Colonic mucosa (tissue), 4 donors: Measurements from ENCODE around the gene LIME1. TPM values are rescaled to one million over a fixed set of nuclear protein-coding genes. Genes with fewer than 3 reads are reported as not detected.
A peak's percentile ranks its signal among the peaks of the same experiment; 100 is the strongest.

ENCODE experiments used
- DNase-seq: peaks from one replicate; pipeline ENCODE4 v3.0.0-alpha.2; 2020
- H3K27ac ChIP-seq: fragments of 200-600 bp; one replicate; pipeline ENCODE4 v1.8.0; 2021
- H3K27me3 ChIP-seq: fragments of 200-600 bp; one replicate; pipeline ENCODE4 v1.8.0; 2021
- H3K36me3 ChIP-seq: fragments of 200-600 bp; one replicate; pipeline ENCODE4 v1.8.0; 2021
- H3K4me1 ChIP-seq: fragments of 200-600 bp; one replicate; pipeline ENCODE4 v1.8.0; 2021; ENCODE audit warnings: mild to moderate bottlenecking
- H3K4me3 ChIP-seq: fragments of 200-600 bp; one replicate; pipeline ENCODE4 v1.8.0; 2021
- H3K9ac ChIP-seq, 2 donors: one replicate each; pipeline ENCODE4 v1.7.0; 2013; ENCODE audit warnings: control low read depth in 2 of 2, low read depth in 2 of 2, low read length in 2 of 2
- H3K9me3 ChIP-seq: fragments of 200-600 bp; one replicate; pipeline ENCODE4 v1.8.0; 2021
- intact Hi-C: fragments of 100-400 bp; cut with DNase I; formaldehyde crosslinking; loops from one replicate; pipeline ENCODE4 v1.14.1; 2022
- total RNA-seq, 2 donors: library from RNA; stranded (reverse); fragmentation: NEBNext Ultra II Directional in 1 of 2; extraction: Animal tissue kit (Norgen Biotek cat#: 25700) in 1 of 2; gene quantifications; one replicate each; pipeline ENCODE4 v1.2.1, GENCODE V29; 2021
- TF ChIP-seq, protein P1 (sequence below): fragments of 200-600 bp; IDR thresholded peaks from one replicate; pipeline ENCODE4 v1.8.0; 2022; ENCODE audit warnings: antibody characterized with exemption, mild to moderate bottlenecking
- donor health status: healthy.
- donor health status: DM: no; HTN: no; CAD: no.
- donor health status: DM: no; HTN: no; CAD: no.

LIME1 gene
- total RNA-seq, 2 donors from 2014 or later: 10.8 to 20.0 TPM

DNA sequence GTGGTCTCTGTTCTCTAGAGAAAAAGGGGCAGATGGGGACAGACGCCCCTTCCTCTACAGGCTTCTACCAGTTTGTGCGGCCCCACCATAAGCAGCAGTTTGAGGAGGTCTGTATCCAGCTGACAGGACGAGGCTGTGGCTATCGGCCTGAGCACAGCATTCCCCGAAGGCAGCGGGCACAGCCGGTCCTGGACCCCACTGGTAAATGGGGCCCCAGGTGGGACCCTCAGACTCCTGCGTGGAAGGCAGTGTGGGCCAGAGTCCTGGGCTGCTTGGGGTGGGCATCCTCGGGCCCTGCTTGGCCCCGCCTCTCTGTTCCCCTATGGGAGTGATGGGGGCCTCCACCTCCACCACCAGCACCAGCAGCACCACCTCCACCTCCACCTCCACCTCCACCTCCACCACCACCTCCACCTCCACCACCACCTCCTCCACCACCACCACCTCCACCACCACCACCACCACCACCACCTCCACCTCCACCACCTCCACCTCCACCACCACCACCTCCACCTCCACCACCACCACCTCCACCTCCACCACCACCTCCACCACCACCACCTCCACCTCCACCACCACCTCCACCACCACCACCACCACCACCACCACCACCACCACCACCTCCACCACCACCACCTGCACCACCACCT, 43.3 kb upstream of the LIME1 start:
- Histone ChIP-seq H3K27me3 (no peaks in the 10 kb centered on the region), H3K9me3 (no peaks in the 10 kb centered on the region), H3K4me1 (peaks cover 38% of the 10 kb centered on the region), H3K36me3 (no peaks in the 10 kb centered on the region), H3K9ac (no peak overlapping the region), H3K27ac (peak overlapping the region; percentile 83), H3K4me3 (no peak overlapping the region)
- intact Hi-C loops: no loop called here
- DNase-seq: no peak
- TF ChIP-seq, protein P1, sequence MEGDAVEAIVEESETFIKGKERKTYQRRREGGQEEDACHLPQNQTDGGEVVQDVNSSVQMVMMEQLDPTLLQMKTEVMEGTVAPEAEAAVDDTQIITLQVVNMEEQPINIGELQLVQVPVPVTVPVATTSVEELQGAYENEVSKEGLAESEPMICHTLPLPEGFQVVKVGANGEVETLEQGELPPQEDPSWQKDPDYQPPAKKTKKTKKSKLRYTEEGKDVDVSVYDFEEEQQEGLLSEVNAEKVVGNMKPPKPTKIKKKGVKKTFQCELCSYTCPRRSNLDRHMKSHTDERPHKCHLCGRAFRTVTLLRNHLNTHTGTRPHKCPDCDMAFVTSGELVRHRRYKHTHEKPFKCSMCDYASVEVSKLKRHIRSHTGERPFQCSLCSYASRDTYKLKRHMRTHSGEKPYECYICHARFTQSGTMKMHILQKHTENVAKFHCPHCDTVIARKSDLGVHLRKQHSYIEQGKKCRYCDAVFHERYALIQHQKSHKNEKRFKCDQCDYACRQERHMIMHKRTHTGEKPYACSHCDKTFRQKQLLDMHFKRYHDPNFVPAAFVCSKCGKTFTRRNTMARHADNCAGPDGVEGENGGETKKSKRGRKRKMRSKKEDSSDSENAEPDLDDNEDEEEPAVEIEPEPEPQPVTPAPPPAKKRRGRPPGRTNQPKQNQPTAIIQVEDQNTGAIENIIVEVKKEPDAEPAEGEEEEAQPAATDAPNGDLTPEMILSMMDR: no peak

DNA sequence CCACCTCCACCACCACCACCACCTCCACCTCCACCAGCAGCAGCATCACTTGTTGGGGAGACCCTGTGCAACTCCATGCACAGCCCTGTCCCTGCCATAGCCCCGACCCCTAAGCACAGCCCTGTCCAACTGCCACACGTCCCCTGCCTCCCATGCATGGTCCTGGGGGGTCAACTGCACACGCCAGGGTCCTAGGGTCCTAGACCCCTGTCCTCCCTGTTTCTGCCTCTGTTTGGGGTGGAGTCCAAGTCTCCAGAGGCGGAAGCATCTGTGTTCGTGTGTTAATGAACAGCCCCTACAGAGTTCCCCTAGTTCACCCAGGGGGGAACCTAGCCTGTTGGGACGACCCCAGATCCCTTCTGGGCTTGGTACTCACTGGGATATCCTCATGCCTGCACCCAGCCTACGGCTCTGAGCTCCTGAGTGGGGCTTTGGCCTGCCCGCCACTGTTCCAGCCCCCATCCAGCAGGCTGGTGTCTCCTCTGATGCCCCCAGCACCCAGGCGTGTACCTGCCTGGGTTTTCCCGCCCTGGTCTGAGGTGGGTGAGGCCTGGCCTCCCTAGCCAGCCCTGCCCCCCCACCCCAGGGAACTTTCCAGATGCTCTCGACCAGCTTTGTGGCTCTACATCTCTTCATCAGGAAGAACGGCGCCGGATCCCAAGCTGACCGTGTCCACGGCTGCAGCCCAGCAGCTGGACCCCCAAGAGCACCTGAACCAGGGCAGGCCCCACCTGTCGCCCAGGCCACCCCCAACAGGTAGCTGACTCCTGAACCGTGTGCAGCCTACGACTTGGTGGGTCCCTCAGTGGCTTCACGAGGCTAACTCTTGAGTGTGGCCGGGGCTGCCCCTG, 42.5 kb upstream of the LIME1 start:
- Histone ChIP-seq H3K36me3 (no peaks in the 10 kb centered on the region), H3K27me3 (no peaks in the 10 kb centered on the region), H3K4me1 (peaks cover 41% of the 10 kb centered on the region), H3K27ac (no peak overlapping the region), H3K9me3 (no peaks in the 10 kb centered on the region), H3K4me3 (no peak overlapping the region), H3K9ac (no peak overlapping the region)
- intact Hi-C loops: no loop called here
- TF ChIP-seq, protein P1: no peak
- no peak for DNase-seq

DNA sequence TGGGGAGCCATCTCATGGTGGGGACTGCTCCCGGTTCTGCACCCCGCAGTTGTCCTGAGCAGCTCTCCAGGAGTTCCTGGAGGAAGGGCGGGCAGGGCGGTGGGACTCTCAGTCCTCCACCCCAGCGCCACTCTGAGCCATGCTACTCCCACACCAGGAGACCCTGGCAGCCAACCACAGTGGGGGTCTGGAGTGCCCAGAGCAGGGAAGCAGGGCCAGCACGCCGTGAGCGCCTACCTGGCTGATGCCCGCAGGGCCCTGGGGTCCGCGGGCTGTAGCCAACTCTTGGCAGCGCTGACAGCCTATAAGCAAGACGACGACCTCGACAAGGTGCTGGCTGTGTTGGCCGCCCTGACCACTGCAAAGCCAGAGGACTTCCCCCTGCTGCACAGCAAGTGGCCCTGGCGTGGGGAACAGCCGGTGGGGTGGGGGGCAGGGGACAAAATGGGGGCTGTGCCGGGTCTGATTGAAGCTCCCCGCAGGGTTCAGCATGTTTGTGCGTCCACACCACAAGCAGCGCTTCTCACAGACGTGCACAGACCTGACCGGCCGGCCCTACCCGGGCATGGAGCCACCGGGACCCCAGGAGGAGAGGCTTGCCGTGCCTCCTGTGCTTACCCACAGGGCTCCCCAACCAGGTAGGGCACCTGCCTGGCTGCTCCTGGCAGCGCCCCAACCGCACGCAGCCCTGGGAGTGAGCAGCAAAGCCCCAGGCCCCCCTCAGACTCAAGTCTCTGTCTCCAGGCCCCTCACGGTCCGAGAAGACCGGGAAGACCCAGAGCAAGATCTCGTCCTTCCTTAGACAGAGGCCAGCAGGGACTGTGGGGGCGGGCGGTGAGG, 41.7 kb upstream of the LIME1 start:
- Histone ChIP-seq H3K4me1 (peaks cover 42% of the 10 kb centered on the region), H3K4me3 (no peak overlapping the region), H3K36me3 (no peaks in the 10 kb centered on the region), H3K9me3 (no peaks in the 10 kb centered on the region), H3K27me3 (no peaks in the 10 kb centered on the region), H3K9ac (no peak overlapping the region), H3K27ac (peak overlapping the region; percentile 46)
- TF ChIP-seq, protein P1: no peak
- intact Hi-C loops: no loop called here
- no peak for DNase-seq

DNA sequence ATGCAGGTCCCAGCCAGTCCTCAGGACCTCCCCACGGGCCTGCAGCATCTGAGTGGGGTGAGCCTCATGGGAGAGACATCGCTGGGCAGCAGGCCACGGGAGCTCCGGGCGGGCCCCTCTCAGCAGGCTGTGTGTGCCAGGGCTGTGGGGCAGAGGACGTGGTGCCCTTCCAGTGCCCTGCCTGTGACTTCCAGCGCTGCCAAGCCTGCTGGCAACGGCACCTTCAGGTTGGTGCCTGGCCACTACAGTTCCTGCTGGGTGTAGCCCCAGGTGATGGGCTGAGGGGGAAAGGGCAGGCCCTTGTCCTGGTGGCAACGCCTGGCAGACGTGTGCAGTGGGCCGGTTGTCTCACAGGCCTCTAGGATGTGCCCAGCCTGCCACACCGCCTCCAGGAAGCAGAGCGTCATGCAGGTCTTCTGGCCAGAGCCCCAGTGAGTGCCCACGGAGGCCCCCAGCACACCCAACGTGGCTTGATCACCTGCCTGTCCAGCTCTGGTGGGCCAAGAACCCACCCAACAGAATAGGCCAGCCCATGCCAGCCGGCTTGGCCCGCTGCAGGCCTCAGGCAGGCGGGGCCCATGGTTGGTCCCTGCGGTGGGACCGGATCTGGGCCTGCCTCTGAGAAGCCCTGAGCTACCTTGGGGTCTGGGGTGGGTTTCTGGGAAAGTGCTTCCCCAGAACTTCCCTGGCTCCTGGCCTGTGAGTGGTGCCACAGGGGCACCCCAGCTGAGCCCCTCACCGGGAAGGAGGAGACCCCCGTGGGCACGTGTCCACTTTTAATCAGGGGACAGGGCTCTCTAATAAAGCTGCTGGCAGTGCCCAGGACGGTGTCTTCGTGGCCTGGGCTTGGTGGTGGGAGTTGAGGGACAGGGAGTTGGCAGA, 40.8 kb upstream of the LIME1 start:
- Histone ChIP-seq H3K27me3 (no peaks in the 10 kb centered on the region), H3K27ac (peak overlapping the region; percentile 46), H3K4me1 (peaks cover 42% of the 10 kb centered on the region), H3K9me3 (no peaks in the 10 kb centered on the region), H3K4me3 (no peak overlapping the region), H3K36me3 (no peaks in the 10 kb centered on the region), H3K9ac (no peak overlapping the region)
- TF ChIP-seq, protein P1: no peak
- no peak for DNase-seq
- intact Hi-C loops: no loop called here
